LNCaP clone FGC (cell line): ENCODE measurements around the gene PPP2R3B.

Experiments
- DNase-seq: peaks from one replicate; pipeline ENCODE4 v3.0.0-alpha.2; 2011; ENCODE audit warnings: low read depth
- H3K4me3 ChIP-seq: 2 replicates; pipeline ENCODE4 v1.5.1; 2011; ENCODE audit warnings: mild to moderate bottlenecking, low read depth, low read length, control low read depth
- TF ChIP-seq, protein P1 (sequence below): IDR thresholded peaks from 2 replicates; pipeline ENCODE4 v1.5.1; 2012; ENCODE audit warnings: mild to moderate bottlenecking; ENCODE audit not compliant: control insufficient read depth, insufficient read depth; ENCODE audit errors: extremely low read depth

The PPP2R3B gene

GRCh38 chrX:285076-285677, 101.5 kb downstream of the PPP2R3B start:
- no peak overlapping the region for H3K4me3 ChIP-seq
- no peak for DNase-seq
- TF ChIP-seq, protein P1, sequence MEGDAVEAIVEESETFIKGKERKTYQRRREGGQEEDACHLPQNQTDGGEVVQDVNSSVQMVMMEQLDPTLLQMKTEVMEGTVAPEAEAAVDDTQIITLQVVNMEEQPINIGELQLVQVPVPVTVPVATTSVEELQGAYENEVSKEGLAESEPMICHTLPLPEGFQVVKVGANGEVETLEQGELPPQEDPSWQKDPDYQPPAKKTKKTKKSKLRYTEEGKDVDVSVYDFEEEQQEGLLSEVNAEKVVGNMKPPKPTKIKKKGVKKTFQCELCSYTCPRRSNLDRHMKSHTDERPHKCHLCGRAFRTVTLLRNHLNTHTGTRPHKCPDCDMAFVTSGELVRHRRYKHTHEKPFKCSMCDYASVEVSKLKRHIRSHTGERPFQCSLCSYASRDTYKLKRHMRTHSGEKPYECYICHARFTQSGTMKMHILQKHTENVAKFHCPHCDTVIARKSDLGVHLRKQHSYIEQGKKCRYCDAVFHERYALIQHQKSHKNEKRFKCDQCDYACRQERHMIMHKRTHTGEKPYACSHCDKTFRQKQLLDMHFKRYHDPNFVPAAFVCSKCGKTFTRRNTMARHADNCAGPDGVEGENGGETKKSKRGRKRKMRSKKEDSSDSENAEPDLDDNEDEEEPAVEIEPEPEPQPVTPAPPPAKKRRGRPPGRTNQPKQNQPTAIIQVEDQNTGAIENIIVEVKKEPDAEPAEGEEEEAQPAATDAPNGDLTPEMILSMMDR = no peak
